Measurements from ENCODE around the gene STK32A. TPM values are rescaled to one million over a fixed set of nuclear protein-coding genes. Genes with fewer than 3 reads are reported as not detected.

The STK32A gene
- total and polyA plus RNA-seq, 2 donors (not counting 1 experiment from before 2014, with no cell fraction given): not detected

- H3K79me2 ChIP-seq (ENCODE audit: control insufficient read depth, insufficient read depth, low read length): no peaks in the 10 kb centered on the region
- no peaks in the 10 kb centered on the region for H3K27me3 ChIP-seq (replicated peaks in 1 of 4; ENCODE audit: control extremely low read depth in 1 of 4, control insufficient read depth in 3 of 4, insufficient read depth in 4 of 4, low read length in 3 of 4)
- H4K20me1 ChIP-seq (ENCODE audit: control insufficient read depth, insufficient read depth, low read length, poor library complexity, severe bottlenecking): no peaks in the 10 kb centered on the region
- H3K4me1 Mint-ChIP-seq: no peaks in the 10 kb centered on the region
- H3K4me1 ChIP-seq (ENCODE audit: control insufficient read depth in 2 of 2, insufficient read depth in 2 of 2, low read length in 2 of 2): no peaks in the 10 kb centered on the region
- DNase-seq (no peak), ATAC-seq (ENCODE audit: low read depth) (no peak)
- H3K4me3 Mint-ChIP-seq: no peak overlapping the region
- TF ChIP-seq EZH2 (IDR thresholded peaks at IDR 0.05; ENCODE audit: borderline replicate concordance, insufficient read depth, low read depth, low read length, poor library complexity, severe bottlenecking): no peak
- no peak for TF ChIP-seq CTCF (IDR thresholded peaks at IDR 0.05)
- peaks cover 13% of the 10 kb centered on the region for H3K27me3 Mint-ChIP-seq
- no peaks in the 10 kb centered on the region for H3K9me3 ChIP-seq (ENCODE audit: control extremely low read depth in 1 of 3, control insufficient read depth in 2 of 3, insufficient read depth in 1 of 3, low read length in 2 of 3)
- intact Hi-C loops (cut with micrococcal nuclease): no loop called here
- no peak overlapping the region for H3K4me2 ChIP-seq (replicated peaks; ENCODE audit: low read depth, low read length, poor library complexity, severe bottlenecking)
- H3K27ac ChIP-seq (ENCODE audit: low read length in 2 of 2): no peak overlapping the region
- WGBS (ENCODE audit: insufficient coverage): 98% methylated on average over 3 of the region's 7 CpGs
- no peaks in the 10 kb centered on the region for H3K36me3 ChIP-seq (replicated peaks in 1 of 2; ENCODE audit: control extremely low read depth in 1 of 2, control insufficient read depth in 1 of 2, extremely low read depth in 1 of 2, insufficient read depth in 2 of 2, low read length in 1 of 2)
- H3K27ac Mint-ChIP-seq: no peak overlapping the region
- no peaks in the 10 kb centered on the region for H3K9me3 Mint-ChIP-seq (ENCODE audit: insufficient read depth)
- POLR2A ChIA-PET: no interaction called here
- CTCF ChIA-PET: interaction anchor here (0.5 kb wide), 1 partner anchor 68 kb away, joined by 3 read pairs; no protein-coding TSS in a partner anchor
- no peak overlapping the region for H2AFZ ChIP-seq (ENCODE audit: insufficient read depth, low read depth, low read length, poor library complexity, severe bottlenecking)
- no peak overlapping the region for H3K9ac ChIP-seq (ENCODE audit: low read length)
- H3K4me3 ChIP-seq (ENCODE audit: control extremely low read depth in 1 of 5, extremely low read depth in 1 of 5, insufficient read depth in 1 of 5, low read depth in 2 of 5, low read length in 4 of 5): no peak overlapping the region
Observed at GRCh38 chr5:147388184-147389108, 153.6 kb downstream of the STK32A start.

GRCh38 chr5:147390654-147391225 is 155.9 kb downstream of the STK32A start:
- DNase-seq: no peak

More at GRCh38 chr5:147390654-147391225, 155.9 kb downstream of the STK32A start:
- no peak for TF ChIP-seq CTCF (IDR thresholded peaks at IDR 0.05)
- no peak for TF ChIP-seq EZH2 (IDR thresholded peaks at IDR 0.05; ENCODE audit: borderline replicate concordance, insufficient read depth, low read depth, low read length, poor library complexity, severe bottlenecking)
- H3K27me3 Mint-ChIP-seq: peaks cover 13% of the 10 kb centered on the region
- ATAC-seq (ENCODE audit: low read depth): no peak
- H3K4me3 Mint-ChIP-seq: no peak overlapping the region
- ChIA-PET POLR2A (no interaction called here), CTCF (no interaction called here)
- H3K79me2 ChIP-seq (ENCODE audit: control insufficient read depth, insufficient read depth, low read length): no peaks in the 10 kb centered on the region
- no peak overlapping the region for H3K27ac Mint-ChIP-seq
- no peaks in the 10 kb centered on the region for H3K27me3 ChIP-seq (replicated peaks in 1 of 4; ENCODE audit: control extremely low read depth in 1 of 4, control insufficient read depth in 3 of 4, insufficient read depth in 4 of 4, low read length in 3 of 4)
- H3K36me3 ChIP-seq (replicated peaks in 1 of 2; ENCODE audit: control extremely low read depth in 1 of 2, control insufficient read depth in 1 of 2, extremely low read depth in 1 of 2, insufficient read depth in 2 of 2, low read length in 1 of 2): no peaks in the 10 kb centered on the region
- H2AFZ ChIP-seq (ENCODE audit: insufficient read depth, low read depth, low read length, poor library complexity, severe bottlenecking): no peak overlapping the region
- no peak overlapping the region for H3K27ac ChIP-seq (ENCODE audit: low read length in 2 of 2)
- 90% methylated on average over 2 of the region's 3 CpGs for WGBS (ENCODE audit: insufficient coverage)
- H3K9ac ChIP-seq (ENCODE audit: low read length): no peak overlapping the region
- H3K4me1 ChIP-seq (ENCODE audit: control insufficient read depth in 2 of 2, insufficient read depth in 2 of 2, low read length in 2 of 2): no peaks in the 10 kb centered on the region
- H3K4me2 ChIP-seq (replicated peaks; ENCODE audit: low read depth, low read length, poor library complexity, severe bottlenecking): no peak overlapping the region
- no peaks in the 10 kb centered on the region for H3K9me3 Mint-ChIP-seq (ENCODE audit: insufficient read depth)
- no peaks in the 10 kb centered on the region for H4K20me1 ChIP-seq (ENCODE audit: control insufficient read depth, insufficient read depth, low read length, poor library complexity, severe bottlenecking)
- H3K9me3 ChIP-seq (ENCODE audit: control extremely low read depth in 1 of 3, control insufficient read depth in 2 of 3, insufficient read depth in 1 of 3, low read length in 2 of 3): peaks cover 0 to 2% (median 0%) of the 10 kb centered on the region in 3 donors
- H3K4me1 Mint-ChIP-seq: no peaks in the 10 kb centered on the region
- intact Hi-C loops (cut with micrococcal nuclease): no loop called here
- H3K4me3 ChIP-seq (ENCODE audit: control extremely low read depth in 1 of 5, extremely low read depth in 1 of 5, insufficient read depth in 1 of 5, low read depth in 2 of 5, low read length in 4 of 5): no peak overlapping the region
